Stimulated activated CD4-positive, alpha-beta T cell treated with anti-CD3 and anti-CD28 coated beads, TNF-alpha, amount 100 ng/mL, for 4 hours (primary cell): ENCODE results near the gene CPNE2.
A peak's percentile ranks its signal among the peaks of the same experiment; 100 is the strongest.
"Not testable (repeated sequence)": the region's sequence is repeated elsewhere in the genome, so short reads cannot be mapped to it uniquely, and the experiment has no call there.

Experiments used
- DNase-seq, 3 experiments: peaks; one replicate each; pipeline ENCODE4 v3.0.0-alpha.2; 2020; ENCODE audit warnings: low read depth in 3 of 3

CPNE2 gene

GRCh38 chr16:57091975-57092785, at the start of gene CPNE2:
Gene CPNE2 (plus strand): TSS chr16:57092583. CDS start chr16:57110743, 18,160 bp downstream.
- peak in 1 of 3 experiments; percentile 19 for DNase-seq

GRCh38 chr16:57043248-57043647, 49.1 kb upstream of the CPNE2 start:
- no peak for DNase-seq

- DNase-seq: no peak
These were observed 47.3 kb upstream of the CPNE2 start for GRCh38 chr16:57044931-57045693.

GRCh38 chr16:57045694-57046381, 46.5 kb upstream of the CPNE2 start:
- DNase-seq: peak in 1 of 3 experiments; percentile 16

GRCh38 chr16:57048095-57048494, 44.3 kb upstream of the CPNE2 start:
- no peak for DNase-seq

GRCh38 chr16:57049678-57050077, 42.7 kb upstream of the CPNE2 start:
- no peak for DNase-seq

- DNase-seq: no peak
These were observed 40.6 kb upstream of the CPNE2 start for GRCh38 chr16:57051696-57052228.

GRCh38 chr16:57053206-57053605, 39.2 kb upstream of the CPNE2 start:
- no peak for DNase-seq

GRCh38 chr16:57054338-57054737, 38.0 kb upstream of the CPNE2 start:
- DNase-seq: no peak

GRCh38 chr16:57054771-57055170, 37.6 kb upstream of the CPNE2 start:
- DNase-seq: no peak

GRCh38 chr16:57055671-57056070, 36.7 kb upstream of the CPNE2 start:
- DNase-seq: no peak

- no peak for DNase-seq
These were observed 34.0 kb upstream of the CPNE2 start for GRCh38 chr16:57058291-57058861.

GRCh38 chr16:57060323-57061083, 31.9 kb upstream of the CPNE2 start:
- no peak for DNase-seq

GRCh38 chr16:57061084-57061905, 31.1 kb upstream of the CPNE2 start:
- DNase-seq: no peak

GRCh38 chr16:57062329-57062728, 30.1 kb upstream of the CPNE2 start:
- no peak for DNase-seq

- DNase-seq: not testable (repeated sequence)
These were observed 29.2 kb upstream of the CPNE2 start for GRCh38 chr16:57063189-57063588.

GRCh38 chr16:57064995-57065394, 27.4 kb upstream of the CPNE2 start:
- DNase-seq: no peak

- DNase-seq: no peak
These were observed 25.8 kb upstream of the CPNE2 start for GRCh38 chr16:57066625-57067024.

- DNase-seq: no peak
These were observed 25.0 kb upstream of the CPNE2 start for GRCh38 chr16:57067347-57067746.

- DNase-seq: no peak
These were observed 23.3 kb upstream of the CPNE2 start for GRCh38 chr16:57069053-57069452.
